HG02571 (cell line): ENCODE results near the gene ZNF497.
"Not testable (repeated sequence)": the region's sequence is repeated elsewhere in the genome, so short reads cannot be mapped to it uniquely, and the experiment has no call there.

ENCODE experiments used
- ATAC-seq: cut with Tn5 transposase; IDR thresholded peaks from one replicate; pipeline ENCODE4 v1.9.1; 2021; ENCODE audit warnings: mild to moderate bottlenecking, moderate library complexity; ENCODE audit not compliant: unreplicated experiment

The ZNF497 gene

GRCh38 chr19:58395220-58395978 is 32.8 kb upstream of the ZNF497 start, which contains the start of gene RNF225:
TSS of gene RNF225 (plus strand) at chr19:58395656. CDS start at chr19:58396090, 434 bp downstream.
- ATAC-seq = no peak

- ATAC-seq = no peak
These were observed 32.3 kb upstream of the ZNF497 start for GRCh38 chr19:58394821-58395219.

- ATAC-seq = no peak
These were observed 31.1 kb upstream of the ZNF497 start for GRCh38 chr19:58393725-58394033.

- ATAC-seq = no peak
These were observed 30.6 kb upstream of the ZNF497 start for GRCh38 chr19:58392945-58393724.

GRCh38 chr19:58388175-58388526 is 25.6 kb upstream of the ZNF497 start:
- no peak for ATAC-seq

GRCh38 chr19:58387338-58388174 is 25.0 kb upstream of the ZNF497 start:
- no peak for ATAC-seq

GRCh38 chr19:58386576-58387337 is 24.2 kb upstream of the ZNF497 start, which contains the start of gene RPS5:
TSS of gene RPS5 (plus strand) at chr19:58387269. CDS start at chr19:58388138, 869 bp downstream.
- peak; percentile 84 for ATAC-seq

- ATAC-seq = peak; percentile 4
These were observed 23.5 kb upstream of the ZNF497 start for GRCh38 chr19:58385891-58386575.

GRCh38 chr19:58385313-58385890 is 22.9 kb upstream of the ZNF497 start:
- no peak for ATAC-seq

GRCh38 chr19:58382997-58383603 is 20.5 kb upstream of the ZNF497 start:
- ATAC-seq = no peak

GRCh38 chr19:58381460-58382212 is 19.1 kb upstream of the ZNF497 start:
- no peak for ATAC-seq

GRCh38 chr19:58380662-58381459 is 18.3 kb upstream of the ZNF497 start, which contains the start of gene ZNF837:
TSS of gene ZNF837 (minus strand) at chr19:58381030. CDS start at chr19:58369332, 11,698 bp downstream.
- ATAC-seq = peak; percentile 78

- peak; percentile 0 for ATAC-seq
These were observed 17.6 kb upstream of the ZNF497 start for GRCh38 chr19:58380037-58380661.

- ATAC-seq = no peak
These were observed 16.7 kb upstream of the ZNF497 start for GRCh38 chr19:58379246-58379645.

GRCh38 chr19:58376724-58377123 is 14.2 kb upstream of the ZNF497 start:
- ATAC-seq = not testable (repeated sequence)

- ATAC-seq = no peak
These were observed 11.6 kb upstream of the ZNF497 start for GRCh38 chr19:58374200-58374599.
